HepG2 (cell line): ENCODE results near the gene ALB. TPM values are rescaled to one million over a fixed set of nuclear protein-coding genes. Genes with fewer than 3 reads are reported as not detected.

Experiments used
- ATAC-seq: fragments of 200-7000 bp; cut with Tn5 transposase; 3 replicates; pipeline ENCODE4 v1.9.1; 2020; ENCODE audit warnings: mild to moderate bottlenecking, moderate library complexity
- Bru-seq: library from RNA; stranded (reverse); fragments of 400-500 nt; gene quantifications from one replicate; lab custom pipeline; 2021; lab: Mats Ljungman, UMichigan
- BruChase-seq, 2 experiments: library from RNA; stranded (reverse); fragments of 400-500 nt; gene quantifications; one replicate each; lab custom pipeline; 2021; lab: Mats Ljungman, UMichigan
- BruUV-seq: library from RNA; stranded (reverse); fragments of 400-500 nt; replicated peaks from 2 replicates; lab custom pipeline; 2021; lab: Mats Ljungman, UMichigan
- CTCF ChIA-PET: fragments of 300-600 bp; formaldehyde crosslinking; extraction: SDS; loops from one replicate; lab custom pipeline; 2021; ENCODE audit warnings: low total read pairs, inconsistent platforms, low intra/inter-chr PET ratio; lab: Yijun Ruan, JAX
- POLR2A ChIA-PET: fragments of 350-600 bp; sonication (Branson Sonifier 250); formaldehyde crosslinking; loops from one replicate; lab custom pipeline; 2020; ENCODE audit warnings: antibody characterized with exemption, inconsistent platforms; lab: Yijun Ruan, JAX
- DNase-seq: peaks from one replicate; pipeline ENCODE4 v3.0.0-alpha.2; 2015; ENCODE audit warnings: low spot score
- FAIRE-seq: peaks from 3 replicates; lab custom pipeline; 2011; peaks lifted over from hg19 to GRCh38; lab: Jason Lieb, UNC
- H2AFZ ChIP-seq: one replicate; pipeline ENCODE4 v1.6.1; 2011; ENCODE audit warnings: low read length, inconsistent platforms
- H3K27ac ChIP-seq: fragments of 300-600 bp; 3 replicates; pipeline ENCODE4 v1.8.0; 2011; ENCODE audit warnings: mixed run types, mild to moderate bottlenecking, mixed read lengths, low read length, inconsistent platforms; ENCODE audit not compliant: insufficient read depth; ENCODE audit errors: extremely low read length
- H3K27me3 ChIP-seq, 2 experiments: fragments of 200-600 bp in 1 of 2; 2 replicates in 1 of 2; 3 replicates in 1 of 2; pipeline versions ENCODE4 v1.6.0 to v1.8.0; 2011; ENCODE audit warnings: low read length in 2 of 2, mild to moderate bottlenecking in 2 of 2, moderate library complexity in 2 of 2, inconsistent platforms in 1 of 2; ENCODE audit not compliant: insufficient read depth in 2 of 2, control insufficient read depth in 1 of 2
- H3K36me3 ChIP-seq, 2 experiments: fragments of 200-600 bp in 1 of 2; replicated peaks in 1 of 2; 2 replicates in 1 of 2; 3 replicates in 1 of 2; pipeline versions ENCODE4 v1.5.1 to v1.8.0; 2011; ENCODE audit warnings: low read length in 2 of 2, inconsistent platforms in 1 of 2; ENCODE audit not compliant: insufficient read depth in 2 of 2, control insufficient read depth in 1 of 2
- H3K4me1 ChIP-seq: 2 replicates; pipeline ENCODE4 v1.5.1; 2012; ENCODE audit warnings: low read length, inconsistent platforms; ENCODE audit not compliant: insufficient read depth
- H3K4me2 ChIP-seq: 2 replicates; pipeline ENCODE4 v1.6.0; 2011; ENCODE audit warnings: low read depth, low read length, inconsistent platforms
- H3K4me3 ChIP-seq, 3 experiments: fragments of 200-600 bp in 1 of 3; sonication (generic), shearing (Covaris generic) in 1 of 3; replicated peaks in 1 of 3; 2 replicates each; pipeline ENCODE4 v1.5.1; 2011 to 2016; ENCODE audit warnings: low read length in 3 of 3, inconsistent platforms in 2 of 3, low read depth in 2 of 3, mild to moderate bottlenecking in 2 of 3, control low read depth in 1 of 3, mixed read lengths in 1 of 3; ENCODE audit not compliant: insufficient read depth in 1 of 3
- H3K79me2 ChIP-seq: one replicate; pipeline ENCODE4 v1.6.1; 2011; ENCODE audit warnings: low read length, inconsistent platforms; ENCODE audit not compliant: insufficient read depth
- H3K9ac ChIP-seq: 2 replicates; pipeline ENCODE4 v1.6.0; 2011; ENCODE audit warnings: mild to moderate bottlenecking, low read depth, low read length, inconsistent platforms; ENCODE audit not compliant: insufficient read depth
- H3K9me3 ChIP-seq: 2 replicates; pipeline ENCODE4 v1.5.1; 2012; ENCODE audit warnings: mild to moderate bottlenecking, low read length
- H4K20me1 ChIP-seq: 2 replicates; pipeline ENCODE4 v1.6.0; 2011; ENCODE audit warnings: inconsistent platforms, mild to moderate bottlenecking, low read length, moderate library complexity; ENCODE audit not compliant: insufficient read depth
- FOXA3 ChIP-seq: IDR thresholded peaks from 2 replicates; pipeline ENCODE4 v1.6.1; 2016; ENCODE audit warnings: missing genetic modification reagents, missing compliant biosample characterization
- FOXJ3 ChIP-seq: sonication (generic); formaldehyde crosslinking; IDR thresholded peaks from 2 replicates; pipeline ENCODE4 v1.4.0; 2020; ENCODE audit warnings: missing genetic modification reagents, mild to moderate bottlenecking, borderline replicate concordance
- MIER2 ChIP-seq: IDR thresholded peaks from 2 replicates; pipeline ENCODE4 v1.6.1; 2016; ENCODE audit warnings: missing biosample characterization, missing genetic modification reagents
- PRMT3 ChIP-seq: sonication (generic); formaldehyde crosslinking; IDR thresholded peaks from 2 replicates; pipeline ENCODE4 v1.8.1; 2022; ENCODE audit warnings: low read depth, mild to moderate bottlenecking, moderate library complexity, missing genetic modification reagents, borderline replicate concordance
- RBM39 ChIP-seq: fragments of 200-400 bp; formaldehyde crosslinking; IDR thresholded peaks from one replicate; pipeline ENCODE4 v1.6.1; 2018; ENCODE audit warnings: antibody characterized with exemption, mild to moderate bottlenecking, low read depth, low read length; ENCODE audit not compliant: poor library complexity, severe bottlenecking
- RNF2 ChIP-seq: fragments of 450-650 bp; conservative IDR thresholded peaks from 2 replicates; pipeline ENCODE4 v1.6.1; 2016; ENCODE audit warnings: low read depth
- SMARCE1 ChIP-seq: fragments of 450-650 bp; IDR thresholded peaks from 2 replicates; pipeline ENCODE4 v1.6.1; 2017; ENCODE audit warnings: borderline replicate concordance
- STAG1 ChIP-seq: sonication (generic); formaldehyde crosslinking; IDR thresholded peaks from 2 replicates; pipeline ENCODE4 v1.4.0; 2020; ENCODE audit warnings: missing genetic modification reagents
- ZBTB8A ChIP-seq: sonication (generic); formaldehyde crosslinking; IDR thresholded peaks from 2 replicates; pipeline ENCODE4 v1.4.0; 2020; ENCODE audit warnings: mild to moderate bottlenecking, low read depth, missing genetic modification reagents, borderline replicate concordance
- ZNF230 ChIP-seq: sonication (generic); formaldehyde crosslinking; IDR thresholded peaks from 2 replicates; pipeline ENCODE4 v1.4.0; 2020; ENCODE audit warnings: mild to moderate bottlenecking, missing genetic modification reagents
- ZNF75D ChIP-seq: sonication (generic); formaldehyde crosslinking; IDR thresholded peaks from 2 replicates; pipeline ENCODE4 v1.8.1; 2023; ENCODE audit warnings: missing genetic modification reagents, mild to moderate bottlenecking, borderline replicate concordance
- WGBS: methylation state at CpG from one replicate; pipeline ENCODE4 v1.1.6; 2017; ENCODE audit warnings: low lambda C conversion rate; 5-methylcytosine and 5-hydroxymethylcytosine counted together
- in situ Hi-C: cut with HindIII; loops from 2 replicates; pipeline ENCODE4 v1.10.0; 2017; ENCODE audit warnings: low pct_unique_long_range_greater_than_20kb; ENCODE audit not compliant: extremely low pct_ligation_motif_present
- intact Hi-C: fragments of 100-400 bp; cut with micrococcal nuclease; formaldehyde crosslinking; loops from one replicate; pipeline ENCODE4 v1.10.0; 2022; ENCODE audit not compliant: unreplicated experiment
- long read RNA-seq, 2 experiments: library from RNA in 1 of 2; library from polyadenylated mRNA in 1 of 2; stranded (forward) in 1 of 2; unstranded in 1 of 2; transcript quantifications; one replicate each; pipeline ENCODE4 v2.0.0, GENCODE V29; 2019 to 2022
- polyA minus RNA-seq, 3 experiments: library from RNA; depleted of rRNA, polyadenylated mRNA; stranded (reverse); fragments of >200 nt; gene quantifications; 2 replicates each; pipeline ENCODE4 v1.2.3, GENCODE V29; 2011; ENCODE audit warnings: low replicate concordance in 1 of 3
- polyA plus RNA-seq, 8 experiments: library from polyadenylated mRNA; depleted of rRNA in 3 of 8; stranded (reverse) in 7 of 8; unstranded in 1 of 8; fragments of >200 nt; fragmentation: Illumina TruSeq in 4 of 8; extraction: Trizol in 4 of 8; gene quantifications; 2 replicates each; pipeline versions ENCODE4 v1.2.1 to v1.2.3, GENCODE V29; 2011 to 2016; ENCODE audit warnings: low read depth in 4 of 8, missing spikeins in 1 of 8, mixed read lengths in 1 of 8; ENCODE audit not compliant: insufficient read depth in 1 of 8
- total RNA-seq, 5 experiments: library from RNA; depleted of rRNA; stranded (reverse); fragments of >200 nt; fragmentation: Illumina TruSeq; extraction: Trizol; gene quantifications; 2 replicates each; pipeline ENCODE4 v1.2.3, GENCODE V29; 2016; ENCODE audit warnings: low read depth in 1 of 5
- TF ChIP-seq, protein P1 (sequence below): sonication (generic); formaldehyde crosslinking; IDR thresholded peaks from 2 replicates; pipeline ENCODE4 v1.4.0; 2020; ENCODE audit warnings: missing genetic modification reagents; ENCODE audit errors: not compliant biosample characterization
- TF ChIP-seq, protein P2 (sequence below): IDR thresholded peaks from 2 replicates; pipeline ENCODE4 v1.6.1; 2012; ENCODE audit warnings: inconsistent platforms

ALB gene
- total RNA-seq (2016; rRNA removed; fragmentation: Illumina TruSeq; extraction: Trizol) (10,101 and 22,625 TPM in 2 replicates), polyA plus RNA-seq (2011; rRNA removed) (22,205 and 22,259 TPM in 2 replicates), polyA minus RNA-seq (2011; rRNA and poly(A)+ RNA removed; ENCODE audit: low replicate concordance) (2.4 and 3,693 TPM in 2 replicates), Bru-seq, nascent RNA (percentile 100 among the genes with signal in this experiment), BruChase-seq, experiment 1, labeled RNA remaining after a 6-hour chase (percentile 100 among the genes with signal in this experiment), BruChase-seq, experiment 2, labeled RNA remaining after a 2-hour chase (percentile 100 among the genes with signal in this experiment)
- 1,763 and 1,983 TPM in 2 replicates for total RNA-seq (2016; cell fraction: cytosol; rRNA removed; fragmentation: Illumina TruSeq; extraction: Trizol; ENCODE audit: low read depth)
- total RNA-seq (2016; cell fraction: insoluble cytoplasmic fraction; rRNA removed; fragmentation: Illumina TruSeq; extraction: Trizol) = 10,071 and 21,691 TPM in 2 replicates
- total RNA-seq (2016; cell fraction: membrane; rRNA removed; fragmentation: Illumina TruSeq; extraction: Trizol) = 2,665 and 3,098 TPM in 2 replicates
- total RNA-seq (2016; cell fraction: nucleus; rRNA removed; fragmentation: Illumina TruSeq; extraction: Trizol) = 14,455 and 17,797 TPM in 2 replicates
- 10,343 and 19,758 TPM in 2 replicates for polyA plus RNA-seq (2011; cell fraction: cytosol; rRNA removed)
- polyA plus RNA-seq (2011; cell fraction: nucleus; rRNA removed) = 4,838 and 7,133 TPM in 2 replicates
- polyA plus RNA-seq (2012) = 30,113 and 41,157 TPM in 2 replicates
- 1,641 and 1,730 TPM in 2 replicates for polyA plus RNA-seq (2016; cell fraction: cytosol; fragmentation: Illumina TruSeq; extraction: Trizol; ENCODE audit: low read depth)
- 9,271 and 9,564 TPM in 2 replicates for polyA plus RNA-seq (2016; cell fraction: insoluble cytoplasmic fraction; fragmentation: Illumina TruSeq; extraction: Trizol; ENCODE audit: low read depth)
- polyA plus RNA-seq (2016; cell fraction: membrane; fragmentation: Illumina TruSeq; extraction: Trizol; ENCODE audit: low read depth) = 1,898 and 2,256 TPM in 2 replicates
- 21,168 and 22,798 TPM in 2 replicates for polyA plus RNA-seq (2016; cell fraction: nucleus; fragmentation: Illumina TruSeq; extraction: Trizol; ENCODE audit: insufficient read depth, low read depth)
- 6,095 and 10,549 TPM in 2 replicates for polyA minus RNA-seq (2011; cell fraction: cytosol; rRNA and poly(A)+ RNA removed)
- polyA minus RNA-seq (2011; cell fraction: nucleus; rRNA and poly(A)+ RNA removed) = 3,995 and 8,747 TPM in 2 replicates
- long read RNA-seq, experiment 1, transcript ALB-201 (15 exons, 2,263 nt) = major isoform, 12,270 of 15,782 reads
- long read RNA-seq, experiment 1, transcript ALB-216 (11 exons, 1,519 nt) = minor isoform, 54 of 15,782 reads
- long read RNA-seq, experiment 1, transcript ALB-218 (4 exons, 665 nt) = minor isoform, 628 of 15,782 reads
- long read RNA-seq, experiment 1, partial matches to known transcripts = 2,429 of 15,782 reads
- long read RNA-seq, experiment 1, other reads (novel, unspliced or antisense) = 400 of 15,782 reads
- long read RNA-seq, experiment 2, transcript ALB-216 (11 exons, 1,519 nt) = minor isoform, 2,409 of 33,890 reads
- long read RNA-seq, experiment 2, transcript ALB-201 (15 exons, 2,263 nt) = major isoform, 22,663 of 33,890 reads
- long read RNA-seq, experiment 2, transcript ALB-207 (2 exons, 345 nt) = minor isoform, 5 of 33,890 reads
- long read RNA-seq, experiment 2, transcript ALB-218 (4 exons, 665 nt) = minor isoform, 38 of 33,890 reads
- long read RNA-seq, experiment 2, partial matches to known transcripts = 6,666 of 33,890 reads
- long read RNA-seq, experiment 2, other reads (novel, unspliced or antisense) = 2,103 of 33,890 reads

DNA sequence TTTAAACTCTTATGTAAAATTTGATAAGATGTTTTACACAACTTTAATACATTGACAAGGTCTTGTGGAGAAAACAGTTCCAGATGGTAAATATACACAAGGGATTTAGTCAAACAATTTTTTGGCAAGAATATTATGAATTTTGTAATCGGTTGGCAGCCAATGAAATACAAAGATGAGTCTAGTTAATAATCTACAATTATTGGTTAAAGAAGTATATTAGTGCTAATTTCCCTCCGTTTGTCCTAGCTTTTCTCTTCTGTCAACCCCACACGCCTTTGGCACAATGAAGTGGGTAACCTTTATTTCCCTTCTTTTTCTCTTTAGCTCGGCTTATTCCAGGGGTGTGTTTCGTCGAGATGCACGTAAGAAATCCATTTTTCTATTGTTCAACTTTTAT, at the start of gene ALB:
Gene ALB (plus strand): TSS at position 246 of the 400 bp plus-strand sequence. CDS start 41 bp downstream, at position 287.
- Histone ChIP-seq H3K4me3 (peak within 1 kb of the TSS; percentile 68 to 86 (median 71)), H3K36me3 (peaks cover 3 to 17% of the 10 kb centered on the region in 2 experiments; a peak in 4 of 5 replicates), H3K27ac (peak within 1 kb of the TSS; percentile 89), H3K4me1 (peaks cover 58% of the 10 kb centered on the region), H3K9me3 (no peaks in the 10 kb centered on the region), H3K79me2 (peaks cover 63% of the 10 kb centered on the region), H3K27me3 (no peaks in the 10 kb centered on the region), H3K4me2 (peak within 1 kb of the TSS; percentile 77), H2AFZ (no peak within 1 kb of the TSS), H3K9ac (peak within 1 kb of the TSS; percentile 92), H4K20me1 (peaks cover 3% of the 10 kb centered on the region; the same call in 1 of the 2 replicates)
- ATAC-seq = peak; percentile 57
- intact Hi-C loops = no loop called here
- in situ Hi-C loops = no loop called here
- 8% methylated on average over 7 of the region's 7 CpGs for WGBS
- no peak for DNase-seq
- CTCF ChIA-PET = no interaction called here
- no peak for FAIRE-seq
- POLR2A ChIA-PET = interaction anchor here (0.6 to 2.5 kb wide), 14 partner anchors 11 to 62 kb away, joined by 3 to 34 read pairs (median 4); no protein-coding TSS in a partner anchor
- BruUV-seq = no TSS peak
- no peak for TF ChIP-seq RNF2
- peak; percentile 87; the same call in 1 of the 2 replicates for TF ChIP-seq FOXJ3 (CRISPR knock-in tag)
- TF ChIP-seq, protein P1, sequence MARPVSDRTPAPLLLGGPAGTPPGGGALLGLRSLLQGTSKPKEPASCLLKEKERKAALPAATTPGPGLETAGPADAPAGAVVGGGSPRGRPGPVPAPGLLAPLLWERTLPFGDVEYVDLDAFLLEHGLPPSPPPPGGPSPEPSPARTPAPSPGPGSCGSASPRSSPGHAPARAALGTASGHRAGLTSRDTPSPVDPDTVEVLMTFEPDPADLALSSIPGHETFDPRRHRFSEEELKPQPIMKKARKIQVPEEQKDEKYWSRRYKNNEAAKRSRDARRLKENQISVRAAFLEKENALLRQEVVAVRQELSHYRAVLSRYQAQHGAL (CRISPR knock-in tag) = peak; percentile 60
- no peak for TF ChIP-seq ZNF230 (CRISPR knock-in tag)
- TF ChIP-seq FOXA3 = peak; percentile 83
- TF ChIP-seq MIER2 (CRISPR knock-in tag) = no peak
- no peak for TF ChIP-seq PRMT3 (CRISPR knock-in tag)
- no peak for TF ChIP-seq SMARCE1
- TF ChIP-seq STAG1 (CRISPR knock-in tag) = 0 out of 2 replicates have a peak, but pooled peaks have one; percentile 4
- TF ChIP-seq, protein P2, sequence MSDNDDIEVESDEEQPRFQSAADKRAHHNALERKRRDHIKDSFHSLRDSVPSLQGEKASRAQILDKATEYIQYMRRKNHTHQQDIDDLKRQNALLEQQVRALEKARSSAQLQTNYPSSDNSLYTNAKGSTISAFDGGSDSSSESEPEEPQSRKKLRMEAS = peak; percentile 36; the same call in 1 of the 2 replicates
- TF ChIP-seq ZBTB8A = peak; percentile 45; the same call in 1 of the 2 replicates
- no peak for TF ChIP-seq ZNF75D (CRISPR knock-in tag)
- no peak for TF ChIP-seq RBM39
